LNCAP (cell line): ENCODE results near the gene VPS18.

Experiments
- CTCF ChIP-seq: fragments of 450-650 bp; IDR thresholded peaks from 2 replicates; pipeline ENCODE4 v1.5.1; 2017; ENCODE audit warnings: mild to moderate bottlenecking

VPS18 gene

GRCh38 chr15:40949756-40950207, 55.5 kb downstream of the VPS18 start:
- no peak for TF ChIP-seq CTCF

GRCh38 chr15:40951764-40952163, 57.5 kb downstream of the VPS18 start:
- TF ChIP-seq CTCF, result no peak

DNA sequence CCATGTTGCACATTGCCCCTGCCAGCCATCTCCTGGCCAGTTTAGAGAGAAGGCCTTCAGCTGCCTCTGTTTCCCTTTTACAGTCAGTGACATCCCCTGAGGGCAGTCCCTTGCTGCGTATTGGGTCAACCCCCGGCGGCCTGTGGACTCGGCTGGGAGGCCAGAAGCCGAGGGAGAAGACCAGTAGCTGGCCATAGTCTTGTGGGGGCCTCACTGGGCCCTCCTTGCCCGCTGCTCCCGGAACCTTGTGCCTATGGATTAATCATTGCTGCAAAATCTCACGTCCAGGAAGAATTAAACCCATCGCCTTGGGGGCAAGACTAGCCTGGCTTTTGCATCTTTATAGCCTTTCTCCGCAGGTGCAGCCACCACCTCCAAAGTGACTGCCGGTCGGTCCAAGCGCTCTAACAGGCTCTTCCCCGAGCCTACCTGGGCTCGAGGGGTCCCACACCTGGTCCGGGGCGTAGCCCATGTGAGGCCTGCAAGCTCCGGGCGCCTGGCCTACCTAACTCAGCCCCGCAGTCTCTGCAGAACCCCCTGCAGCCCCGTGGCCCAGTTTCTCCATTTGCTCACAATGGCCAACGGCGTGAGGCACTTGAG, 58.2 kb downstream of the VPS18 start:
- no peak for TF ChIP-seq CTCF

DNA sequence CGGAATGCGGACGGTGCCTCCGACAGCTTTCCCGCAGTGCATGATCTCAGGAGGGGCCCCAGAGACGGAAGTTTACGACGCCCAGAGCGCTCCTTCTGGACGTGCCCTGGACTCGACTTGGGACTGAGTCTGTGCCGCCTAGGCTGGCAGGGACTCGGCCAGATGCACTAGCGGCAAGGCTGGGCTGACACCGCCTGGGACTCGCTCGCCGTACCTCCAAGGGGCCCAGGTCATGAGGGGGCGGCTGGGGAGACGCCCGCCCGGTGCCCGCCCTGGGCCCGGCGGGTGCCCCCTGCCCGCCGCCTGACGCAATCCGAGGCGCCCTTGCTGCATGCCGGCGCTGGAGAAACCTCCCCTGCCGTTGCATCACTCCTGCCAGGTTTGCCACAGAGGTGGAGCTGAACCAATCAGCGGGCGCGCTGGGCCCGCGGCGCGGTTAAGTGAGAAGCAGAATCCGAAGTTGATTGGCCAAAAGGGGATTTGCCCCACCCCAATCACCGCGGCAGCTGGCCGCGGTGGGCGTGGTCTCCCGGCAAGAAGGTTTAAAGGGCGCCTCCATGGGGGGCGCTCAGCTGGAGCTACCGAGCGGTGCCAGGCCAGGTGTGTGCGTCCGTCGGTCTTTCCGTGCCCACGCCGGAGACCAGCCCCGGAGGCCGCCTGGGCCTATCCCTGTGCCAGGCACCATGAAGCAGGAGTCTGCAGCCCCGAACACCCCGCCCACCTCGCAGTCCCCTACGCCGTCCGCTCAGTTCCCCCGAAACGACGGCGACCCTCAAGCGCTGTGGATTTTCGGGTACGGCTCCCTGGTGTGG, 58.9 kb downstream of the VPS18 start, which contains the start of gene CHAC1:
TSS of gene CHAC1 (plus strand) at position 571 of the 812 bp plus-strand sequence. CDS start at position 684, 113 bp downstream.
- TF ChIP-seq CTCF, result no peak
